Esophagus (tissue), 2 donors: ENCODE data around the gene DBN1. TPM values are rescaled to one million over a fixed set of nuclear protein-coding genes. Genes with fewer than 3 reads are reported as not detected.

Experiments used
- H3K27ac ChIP-seq, 2 donors: one replicate each; pipeline ENCODE4 v1.5.1; 2013; ENCODE audit warnings: low read depth in 2 of 2, mild to moderate bottlenecking in 2 of 2, inconsistent platforms in 1 of 2, low read length in 1 of 2, moderate library complexity in 1 of 2
- H3K27me3 ChIP-seq, 2 donors: one replicate each; pipeline ENCODE4 v1.6.1; 2013; ENCODE audit warnings: low read length in 2 of 2, control low read depth in 1 of 2, mild to moderate bottlenecking in 1 of 2; ENCODE audit not compliant: insufficient read depth in 2 of 2, control insufficient read depth in 1 of 2
- H3K36me3 ChIP-seq, 2 donors: one replicate each; pipeline ENCODE4 v1.6.1; 2013; ENCODE audit warnings: low read length in 1 of 2; ENCODE audit not compliant: control insufficient read depth in 2 of 2, insufficient read depth in 2 of 2
- H3K4me1 ChIP-seq, 2 donors: one replicate each; pipeline ENCODE4 v1.6.1; 2013; ENCODE audit warnings: low read length in 1 of 2; ENCODE audit not compliant: control insufficient read depth in 2 of 2, insufficient read depth in 2 of 2
- H3K4me3 ChIP-seq, 2 donors: one replicate each; pipeline ENCODE4 v1.5.1; 2013; ENCODE audit warnings: low read length in 2 of 2, mild to moderate bottlenecking in 2 of 2, low read depth in 1 of 2, moderate library complexity in 1 of 2
- H3K9me3 ChIP-seq, 2 donors: one replicate each; pipeline ENCODE4 v1.6.1; 2013; ENCODE audit warnings: mild to moderate bottlenecking in 2 of 2, low read depth in 1 of 2, low read length in 1 of 2, moderate library complexity in 1 of 2; ENCODE audit not compliant: control insufficient read depth in 2 of 2, insufficient read depth in 1 of 2
- WGBS, 2 donors: extraction: QIAGEN DNeasy Blood & Tissue Kit; methylation state at CpG; one replicate each; pipeline ENCODE4 v1.1.7; 2013; 5-methylcytosine and 5-hydroxymethylcytosine counted together
- polyA plus RNA-seq, 2 donors: library from polyadenylated mRNA; stranded (reverse); fragments of 200-250 nt; gene quantifications; one replicate each; pipeline ENCODE4 v1.2.3, GENCODE V29; 2013
- donor health status: healthy with polysubstance abuse.
- donor health status: Bipolar disorder and iron deficiency.

The DBN1 gene
- polyA plus RNA-seq, 2 donors, result 18.2 to 24.7 TPM

GRCh38 chr5:177498013-177498787, 24.8 kb upstream of the DBN1 start:
- 9 to 10% methylated on average over 43 to 48 of the region's 48 CpGs for WGBS, 2 donors
- Histone ChIP-seq H3K27ac (peak overlapping the region; percentile 54 to 65), H3K4me3 (peak overlapping the region; percentile 51 to 53), H3K36me3 (no peaks in the 10 kb centered on the region), H3K27me3 (no peaks in the 10 kb centered on the region), H3K9me3 (no peaks in the 10 kb centered on the region), H3K4me1 (peaks cover 3 to 15% of the 10 kb centered on the region in 2 donors)

- no peaks in the 10 kb centered on the region for H3K9me3 ChIP-seq
- H3K4me3 ChIP-seq, result peak within 1 kb of the TSS; percentile 53 to 64
- H3K36me3 ChIP-seq, result peaks cover 0 to under 1% of the 10 kb centered on the region in 2 donors
- H3K27me3 ChIP-seq, result no peaks in the 10 kb centered on the region
- H3K4me1 ChIP-seq, result peaks cover 3 to 15% of the 10 kb centered on the region in 2 donors
- 0 to 1% methylated on average over 63 to 73 of the region's 73 CpGs for WGBS, 2 donors
- H3K27ac ChIP-seq, result peak within 1 kb of the TSS; percentile 89 to 92
Observed at GRCh38 chr5:177497292-177498012, 24.0 kb upstream of the DBN1 start, which contains the start of gene PDLIM7. TSS of gene PDLIM7 (minus strand) at chr5:177497604. CDS start at chr5:177496512, 1,092 bp downstream.

GRCh38 chr5:177496727-177497291, 23.4 kb upstream of the DBN1 start:
- Histone ChIP-seq H3K4me3 (peak overlapping the region; percentile 53 to 64), H3K4me1 (peaks cover 3 to 15% of the 10 kb centered on the region in 2 donors), H3K9me3 (no peaks in the 10 kb centered on the region), H3K27ac (peak overlapping the region; percentile 89 to 92), H3K27me3 (no peaks in the 10 kb centered on the region), H3K36me3 (peaks cover 0 to 7% of the 10 kb centered on the region in 2 donors)
- 3 to 9% methylated on average over 12 to 29 of the region's 29 CpGs for WGBS, 2 donors

GRCh38 chr5:177496070-177496726, 22.8 kb upstream of the DBN1 start:
- Histone ChIP-seq H3K27ac (peak overlapping the region; percentile 84 to 92), H3K36me3 (peaks cover 0 to 11% of the 10 kb centered on the region in 2 donors), H3K9me3 (no peaks in the 10 kb centered on the region), H3K27me3 (no peaks in the 10 kb centered on the region), H3K4me3 (peak overlapping the region; percentile 53 to 64), H3K4me1 (peaks cover 3 to 15% of the 10 kb centered on the region in 2 donors)
- WGBS, 2 donors, result 25 to 27% methylated on average over 12 of the region's 12 CpGs

- Histone ChIP-seq H3K4me3 (peak overlapping the region; percentile 53 to 64), H3K27ac (peak overlapping the region; percentile 84 to 92), H3K27me3 (no peaks in the 10 kb centered on the region), H3K9me3 (no peaks in the 10 kb centered on the region), H3K4me1 (peaks cover 3 to 13% of the 10 kb centered on the region in 2 donors), H3K36me3 (peaks cover 0 to 16% of the 10 kb centered on the region in 2 donors)
- 62 to 63% methylated on average over 14 of the region's 14 CpGs for WGBS, 2 donors
Observed at GRCh38 chr5:177495243-177496060, 22.0 kb upstream of the DBN1 start.

- Histone ChIP-seq H3K27ac (peak overlapping the region; percentile 70 to 84), H3K4me3 (no peak overlapping the region), H3K9me3 (no peaks in the 10 kb centered on the region), H3K36me3 (peaks cover 0 to 23% of the 10 kb centered on the region in 2 donors), H3K4me1 (peaks cover 3 to 13% of the 10 kb centered on the region in 2 donors), H3K27me3 (no peaks in the 10 kb centered on the region)
- WGBS, 2 donors, result 44 to 49% methylated on average over 11 of the region's 11 CpGs
Observed at GRCh38 chr5:177494346-177495195, 21.1 kb upstream of the DBN1 start.

- Histone ChIP-seq H3K9me3 (no peaks in the 10 kb centered on the region), H3K27me3 (no peaks in the 10 kb centered on the region), H3K4me1 (peaks cover 3 to 13% of the 10 kb centered on the region in 2 donors), H3K36me3 (peaks cover 0 to 24% of the 10 kb centered on the region in 2 donors), H3K4me3 (no peak overlapping the region), H3K27ac (peak overlapping the region; percentile 70 to 84)
- 75 to 81% methylated on average over 5 of the region's 5 CpGs for WGBS, 2 donors
Observed at GRCh38 chr5:177493795-177494345, 20.4 kb upstream of the DBN1 start.

- no peaks in the 10 kb centered on the region for H3K27me3 ChIP-seq
- 76 to 79% methylated on average over 7 of the region's 7 CpGs for WGBS, 2 donors
- no peak overlapping the region for H3K4me3 ChIP-seq
- no peaks in the 10 kb centered on the region for H3K9me3 ChIP-seq
- peak overlapping the region; percentile 70 to 84 for H3K27ac ChIP-seq
- H3K4me1 ChIP-seq, result peaks cover 3 to 9% of the 10 kb centered on the region in 2 donors
- peaks cover 0 to 29% of the 10 kb centered on the region in 2 donors for H3K36me3 ChIP-seq
Observed at GRCh38 chr5:177492841-177493240, 19.4 kb upstream of the DBN1 start.
